Activated CD8-positive, alpha-beta memory T cell treated with anti-CD3 and anti-CD28 coated beads, Interleukin-2, amount 50 U/mL, for 48 hours (primary cell): Measurements from ENCODE around the gene CHI3L2.

Source experiments
- DNase-seq: peaks from one replicate; pipeline ENCODE4 v3.0.0-alpha.2; 2020

CHI3L2 gene

GRCh38 chr1:111227434-111227833 is at the start of gene CHI3L2:
TSS of gene CHI3L2 (plus strand) at chr1:111227713. CDS start at chr1:111227730, 17 bp downstream.
- DNase-seq = no peak

DNA sequence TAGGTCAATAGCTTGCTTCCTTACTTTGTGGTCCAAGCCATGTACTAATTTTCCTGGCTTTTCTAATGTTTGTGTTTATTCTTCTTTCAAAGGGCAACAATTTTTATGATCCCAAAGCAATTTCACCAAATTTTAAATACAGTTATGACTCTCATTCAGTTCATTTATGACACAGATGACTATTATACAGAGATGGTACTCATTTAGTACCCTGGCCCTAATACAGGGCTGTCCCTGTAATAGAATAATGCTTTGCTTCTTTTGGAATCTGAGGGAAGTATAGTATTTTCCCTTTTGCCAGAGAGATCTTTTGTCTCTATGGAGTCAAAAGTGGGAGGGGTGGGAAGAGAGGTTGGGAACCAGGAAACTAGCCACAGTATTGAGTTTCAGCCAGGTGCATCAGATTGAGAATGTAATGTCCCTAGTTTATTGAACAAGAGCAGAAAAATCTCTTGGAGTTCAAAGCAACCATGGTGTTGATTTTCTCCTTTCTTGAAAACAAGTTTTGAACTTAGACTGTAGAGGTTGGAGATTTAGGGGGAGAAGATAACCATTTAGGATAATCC is 47.5 kb upstream of the CHI3L2 start:
- DNase-seq = no peak

DNA sequence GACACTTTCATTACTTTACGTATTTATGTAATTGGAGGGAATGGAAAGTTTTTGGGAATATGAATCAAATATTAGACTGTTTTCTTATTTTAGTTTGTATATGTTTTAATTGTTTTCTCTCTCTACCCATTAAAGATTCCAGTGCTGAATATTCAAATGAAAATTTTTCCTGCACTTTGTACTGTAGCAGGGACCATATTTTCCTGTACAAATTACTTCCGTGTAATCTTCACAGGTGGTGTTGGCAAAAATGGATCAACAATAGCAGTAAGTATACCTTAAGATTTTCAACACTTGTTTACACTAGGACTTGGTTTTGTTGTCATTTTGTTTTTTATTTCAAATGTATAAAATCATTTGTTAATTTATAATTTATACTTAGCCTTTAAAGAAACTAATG is 45.5 kb upstream of the CHI3L2 start:
- DNase-seq = no peak

DNA sequence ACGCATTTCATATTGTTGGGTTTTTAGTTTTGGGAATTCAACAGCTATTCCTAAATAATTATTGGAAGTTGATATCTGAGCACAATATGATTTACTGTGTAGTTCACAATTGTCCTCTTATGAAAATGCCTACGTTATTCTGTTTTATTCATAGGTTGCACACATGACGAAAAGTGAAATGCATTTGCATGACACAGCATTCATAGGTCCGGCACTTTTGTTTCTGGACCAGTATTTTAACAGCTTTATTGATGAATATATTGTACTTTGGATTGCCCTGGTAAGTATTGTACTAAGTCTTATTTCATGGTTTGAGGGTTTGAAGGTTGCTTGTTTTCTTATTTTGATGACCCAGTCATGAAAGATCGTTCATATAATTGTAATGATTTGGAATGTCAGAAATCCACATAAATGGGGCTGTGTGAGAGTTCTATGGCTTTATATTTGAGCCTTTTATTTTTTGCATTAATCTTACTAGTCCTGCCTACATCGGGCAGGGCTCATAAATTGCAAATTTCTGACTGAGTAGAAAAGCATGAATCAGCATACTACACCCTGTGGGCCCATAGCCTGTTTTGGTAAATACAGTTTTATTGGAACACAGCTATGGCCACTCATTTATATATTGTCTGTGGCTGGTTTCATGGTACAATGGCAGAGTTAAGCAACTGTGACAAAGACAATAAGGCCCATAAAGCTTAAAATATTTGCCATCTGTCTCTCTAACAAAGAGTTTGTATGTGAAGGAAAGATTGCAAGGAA is 44.0 kb upstream of the CHI3L2 start:
- DNase-seq = no peak

DNA sequence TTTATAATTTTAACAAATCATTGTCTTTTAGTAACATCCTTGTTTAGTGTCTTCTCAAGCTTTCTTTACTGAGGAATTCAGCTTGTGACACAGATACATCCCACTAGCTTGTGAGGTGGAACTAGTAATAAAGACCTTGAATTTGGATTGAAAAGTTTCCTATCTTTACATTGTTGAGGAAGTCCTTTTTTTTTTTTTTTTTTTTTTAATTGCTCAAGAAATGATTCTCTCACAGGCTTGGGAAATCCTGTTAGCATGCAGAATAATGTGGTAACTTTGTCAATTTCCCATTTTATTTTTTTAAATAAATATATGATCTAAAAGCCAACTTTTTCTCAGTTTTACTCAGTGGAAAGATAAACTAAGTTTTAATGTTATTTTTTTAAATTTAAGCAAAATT is 42.9 kb upstream of the CHI3L2 start:
- DNase-seq = no peak

GRCh38 chr1:111190931-111191451 is 36.5 kb upstream of the CHI3L2 start:
- DNase-seq = no peak

GRCh38 chr1:111191496-111191895 is 36.0 kb upstream of the CHI3L2 start:
- no peak for DNase-seq

GRCh38 chr1:111192074-111192473 is 35.4 kb upstream of the CHI3L2 start:
- no peak for DNase-seq

DNA sequence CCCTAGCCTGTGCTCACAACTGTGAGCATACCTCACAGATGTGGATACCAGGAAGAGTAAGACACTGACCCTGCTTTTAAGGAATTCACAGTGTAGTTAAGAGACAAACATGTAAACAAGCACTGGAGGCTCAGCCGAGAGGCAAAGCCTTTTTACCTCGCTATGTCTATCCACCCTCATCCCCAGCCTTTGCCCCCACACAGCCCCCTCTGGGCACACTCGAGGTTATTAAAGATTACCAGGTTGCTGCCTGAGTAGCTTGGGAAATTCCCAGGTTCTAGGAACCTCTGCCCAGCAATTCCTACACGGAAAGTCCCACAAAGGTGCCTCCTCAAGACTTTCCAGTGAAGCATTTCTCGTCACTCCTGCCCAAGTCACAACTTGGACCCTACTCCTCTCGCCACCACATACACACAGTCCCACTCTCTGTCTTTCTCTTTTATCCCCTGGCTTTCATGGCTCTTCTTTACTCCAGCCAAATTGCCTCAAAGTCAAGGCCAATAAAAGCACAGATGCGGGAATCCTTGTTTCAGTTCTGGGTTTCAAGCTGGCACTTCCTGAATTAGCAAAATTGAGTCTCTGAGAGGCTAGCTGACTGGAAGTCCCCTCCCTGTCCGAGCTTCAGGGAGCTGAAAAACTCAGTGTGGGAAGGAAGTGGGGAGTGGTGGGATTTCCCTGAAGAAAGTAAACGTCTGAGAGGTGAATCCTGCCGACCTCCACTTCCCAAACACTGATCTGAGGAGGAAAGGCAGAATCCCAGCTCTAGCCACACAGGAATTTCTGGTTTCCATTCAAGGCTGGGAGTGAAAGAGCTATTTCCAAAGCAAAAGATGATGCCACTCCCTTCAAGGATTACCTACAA is 34.6 kb upstream of the CHI3L2 start:
- DNase-seq = no peak

- no peak for DNase-seq
Measured at GRCh38 chr1:111193712-111194480, 33.6 kb upstream of the CHI3L2 start.

- DNase-seq = no peak
Measured at GRCh38 chr1:111195002-111195684, 32.4 kb upstream of the CHI3L2 start.

- no peak for DNase-seq
Measured at GRCh38 chr1:111196213-111196612, 31.3 kb upstream of the CHI3L2 start.

- DNase-seq = no peak
Measured at GRCh38 chr1:111197598-111198284, 29.8 kb upstream of the CHI3L2 start.

DNA sequence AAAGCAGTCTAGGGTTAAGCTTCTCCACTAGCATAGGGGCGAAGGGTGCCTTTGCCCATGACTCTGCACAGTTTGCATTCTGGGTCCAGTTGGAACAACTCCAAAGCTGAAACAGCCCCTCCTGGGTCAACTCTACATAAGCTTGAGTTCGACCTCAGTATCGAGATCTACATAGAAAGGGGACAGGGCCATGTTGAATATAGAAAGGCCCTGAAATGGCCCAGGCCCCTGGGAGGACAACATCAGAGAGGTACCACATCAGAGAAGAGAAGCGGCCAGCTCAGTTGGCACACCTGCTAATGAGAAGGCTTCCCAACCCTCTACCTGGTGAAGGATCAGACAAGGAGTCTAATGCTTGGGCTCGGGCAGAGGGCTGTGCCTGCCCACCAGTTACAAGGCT is 28.7 kb upstream of the CHI3L2 start:
- DNase-seq = no peak

DNA sequence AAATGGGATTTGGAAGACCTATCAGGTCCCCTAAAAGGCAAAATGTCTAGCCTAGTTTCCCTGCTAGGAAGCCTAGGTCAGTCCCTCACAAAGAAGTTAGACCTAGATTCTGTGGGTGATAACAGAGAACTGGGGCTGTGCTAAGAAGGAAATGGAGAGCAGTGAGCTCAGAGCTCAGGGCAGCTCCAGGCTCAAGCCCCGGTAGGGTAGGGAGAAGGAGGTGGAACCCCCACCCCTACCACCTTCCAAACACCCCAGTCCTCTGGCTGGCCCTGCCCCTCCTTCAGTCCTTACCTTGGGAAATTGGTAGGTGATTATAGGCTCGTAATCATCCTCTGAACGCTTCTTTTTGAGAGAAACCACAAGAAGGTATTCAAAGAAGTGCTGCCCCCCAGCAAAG is 28.2 kb upstream of the CHI3L2 start:
- no peak for DNase-seq

GRCh38 chr1:111199881-111200801 is 27.4 kb upstream of the CHI3L2 start, which contains the start of gene DENND2D:
TSS of gene DENND2D (minus strand) at chr1:111200646. CDS start at chr1:111200459, 187 bp downstream.
- peak; percentile 80 for DNase-seq

- no peak for DNase-seq
Measured at GRCh38 chr1:111200802-111201161, 26.7 kb upstream of the CHI3L2 start.

- no peak for DNase-seq
Measured at GRCh38 chr1:111201275-111202090, 26.0 kb upstream of the CHI3L2 start.

DNA sequence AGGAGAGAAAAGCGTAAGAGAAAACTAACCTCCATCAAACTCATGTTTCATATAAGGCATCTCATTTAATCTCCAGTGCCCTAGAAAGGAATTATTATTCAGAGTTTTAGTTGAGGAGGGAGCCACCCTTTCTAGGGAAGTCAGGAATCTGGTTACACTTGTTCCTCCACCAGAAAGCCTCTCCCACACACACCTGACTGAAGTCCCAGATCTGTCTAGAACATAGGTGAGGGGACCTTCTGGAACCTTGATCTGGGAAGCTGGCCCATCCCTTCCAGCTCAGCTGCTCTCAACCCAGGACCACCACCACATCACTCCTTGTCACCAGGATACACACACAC is 25.2 kb upstream of the CHI3L2 start:
- DNase-seq = no peak
